ENCODE data around the gene DCUN1D3. TPM values are rescaled to one million over a fixed set of nuclear protein-coding genes. Genes with fewer than 3 reads are reported as not detected.

Gene DCUN1D3
- total and polyA plus RNA-seq, 7 donors = 3.0 to 21.6 (median 10.8) TPM

DNA sequence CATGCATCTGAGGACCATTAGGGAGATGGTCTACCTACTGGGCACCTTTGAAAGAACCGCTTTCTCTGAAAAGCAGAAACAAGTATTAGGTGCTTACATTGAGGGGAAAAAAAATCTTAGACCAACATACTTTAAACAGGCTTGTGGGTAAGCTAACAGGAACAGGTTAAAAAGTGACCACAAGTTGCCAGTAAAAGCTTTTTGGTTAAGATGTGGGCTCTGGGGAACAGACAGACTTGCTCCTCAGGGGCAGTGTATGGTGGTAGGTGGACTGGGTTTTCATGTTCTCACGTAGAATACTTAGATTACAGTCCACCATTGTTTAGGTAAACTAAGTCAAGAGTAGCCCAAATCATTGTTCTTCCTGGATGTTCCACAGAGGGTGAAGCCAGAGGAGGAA is 52.6 kb downstream of the DCUN1D3 start:
- WGBS, 2 donors = 64 to 83% methylated on average over 2 of the region's 2 CpGs
- no peak for DNase-seq
- H3K27ac ChIP-seq = no peak overlapping the region
- H3K4me3 ChIP-seq = no peak overlapping the region
- no peak for TF ChIP-seq POLR2A (IDR thresholded peaks at IDR 0.05)
- no peak for TF ChIP-seq POLR2AphosphoS5 (IDR thresholded peaks at IDR 0.05)
- TF ChIP-seq, protein P1, sequence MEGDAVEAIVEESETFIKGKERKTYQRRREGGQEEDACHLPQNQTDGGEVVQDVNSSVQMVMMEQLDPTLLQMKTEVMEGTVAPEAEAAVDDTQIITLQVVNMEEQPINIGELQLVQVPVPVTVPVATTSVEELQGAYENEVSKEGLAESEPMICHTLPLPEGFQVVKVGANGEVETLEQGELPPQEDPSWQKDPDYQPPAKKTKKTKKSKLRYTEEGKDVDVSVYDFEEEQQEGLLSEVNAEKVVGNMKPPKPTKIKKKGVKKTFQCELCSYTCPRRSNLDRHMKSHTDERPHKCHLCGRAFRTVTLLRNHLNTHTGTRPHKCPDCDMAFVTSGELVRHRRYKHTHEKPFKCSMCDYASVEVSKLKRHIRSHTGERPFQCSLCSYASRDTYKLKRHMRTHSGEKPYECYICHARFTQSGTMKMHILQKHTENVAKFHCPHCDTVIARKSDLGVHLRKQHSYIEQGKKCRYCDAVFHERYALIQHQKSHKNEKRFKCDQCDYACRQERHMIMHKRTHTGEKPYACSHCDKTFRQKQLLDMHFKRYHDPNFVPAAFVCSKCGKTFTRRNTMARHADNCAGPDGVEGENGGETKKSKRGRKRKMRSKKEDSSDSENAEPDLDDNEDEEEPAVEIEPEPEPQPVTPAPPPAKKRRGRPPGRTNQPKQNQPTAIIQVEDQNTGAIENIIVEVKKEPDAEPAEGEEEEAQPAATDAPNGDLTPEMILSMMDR (IDR thresholded peaks at IDR 0.05) = no peak
- no peak for TF ChIP-seq EP300 (IDR thresholded peaks at IDR 0.05)
- H3K4me1 ChIP-seq = peaks cover 0 to 30% (median 29%) of the 10 kb centered on the region in 4 donors
- H3K36me3 ChIP-seq = no peaks in the 10 kb centered on the region
- H3K27me3 ChIP-seq = no peaks in the 10 kb centered on the region
- H3K9me3 ChIP-seq = no peaks in the 10 kb centered on the region
- intact Hi-C loops (cut with DNase I) = no loop called here

- intact Hi-C loops (cut with DNase I) = no loop called here
- Histone ChIP-seq H3K4me3 (no peak overlapping the region), H3K27me3 (no peaks in the 10 kb centered on the region), H3K36me3 (no peaks in the 10 kb centered on the region), H3K9me3 (no peaks in the 10 kb centered on the region), H3K4me1 (peaks cover 0 to 21% (median 19%) of the 10 kb centered on the region in 4 donors), H3K27ac (no peak overlapping the region)
- DNase-seq = no peak
- TF ChIP-seq POLR2AphosphoS5 (IDR thresholded peaks at IDR 0.05) (no peak), POLR2A (IDR thresholded peaks at IDR 0.05) (no peak), EP300 (IDR thresholded peaks at IDR 0.05) (no peak)
- TF ChIP-seq, protein P1 (IDR thresholded peaks at IDR 0.05) = no peak
These were observed 53.6 kb downstream of the DCUN1D3 start for GRCh38 chr16:20846551-20846950.

- TF ChIP-seq POLR2A (IDR thresholded peaks at IDR 0.05) (no peak), EP300 (IDR thresholded peaks at IDR 0.05) (no peak), POLR2AphosphoS5 (IDR thresholded peaks at IDR 0.05) (no peak)
- TF ChIP-seq, protein P1 (IDR thresholded peaks at IDR 0.05) = no peak
- Histone ChIP-seq H3K4me1 (peaks cover 0 to 16% (median 14%) of the 10 kb centered on the region in 4 donors), H3K36me3 (no peaks in the 10 kb centered on the region), H3K27ac (no peak overlapping the region), H3K4me3 (no peak overlapping the region), H3K9me3 (no peaks in the 10 kb centered on the region), H3K27me3 (no peaks in the 10 kb centered on the region)
- WGBS, 2 donors = 97 to 98% methylated on average over 6 of the region's 6 CpGs
- DNase-seq = no peak
- intact Hi-C loops (cut with DNase I) = no loop called here
These were observed 54.1 kb downstream of the DCUN1D3 start for GRCh38 chr16:20846030-20846429.

DNA sequence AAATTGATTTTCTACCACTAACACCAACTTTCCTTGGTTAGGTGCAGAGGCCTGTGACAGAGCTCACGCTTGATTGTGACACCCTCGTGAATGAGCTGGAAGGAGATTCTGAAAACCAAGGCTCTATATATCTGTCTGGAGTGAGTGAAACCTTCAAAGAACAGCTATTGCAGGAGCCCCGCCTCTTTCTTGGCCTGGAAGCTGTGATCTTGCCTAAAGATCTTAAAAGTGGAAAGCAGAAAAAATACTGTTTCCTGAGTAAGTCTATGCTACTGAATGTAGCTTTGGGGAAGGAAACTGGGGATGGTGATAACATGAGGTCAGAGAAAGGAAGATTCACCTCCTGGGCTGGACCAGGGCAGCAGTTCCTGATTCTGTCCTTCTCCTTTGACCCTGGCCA is 55.6 kb downstream of the DCUN1D3 start:
- H3K9me3 ChIP-seq = no peaks in the 10 kb centered on the region
- TF ChIP-seq, protein P1 (IDR thresholded peaks at IDR 0.05) = no peak
- TF ChIP-seq EP300 (IDR thresholded peaks at IDR 0.05) = no peak
- no peak for TF ChIP-seq POLR2AphosphoS5 (IDR thresholded peaks at IDR 0.05)
- TF ChIP-seq POLR2A (IDR thresholded peaks at IDR 0.05) = no peak
- intact Hi-C loops (cut with DNase I) = no loop called here
- WGBS, 2 donors = 63 to 84% methylated on average over 3 of the region's 3 CpGs
- no peak overlapping the region for H3K27ac ChIP-seq
- no peak for DNase-seq
- peaks cover 0 to 2% (median 0%) of the 10 kb centered on the region in 4 donors for H3K4me1 ChIP-seq
- H3K27me3 ChIP-seq = no peaks in the 10 kb centered on the region
- no peaks in the 10 kb centered on the region for H3K36me3 ChIP-seq
- no peak overlapping the region for H3K4me3 ChIP-seq

DNA sequence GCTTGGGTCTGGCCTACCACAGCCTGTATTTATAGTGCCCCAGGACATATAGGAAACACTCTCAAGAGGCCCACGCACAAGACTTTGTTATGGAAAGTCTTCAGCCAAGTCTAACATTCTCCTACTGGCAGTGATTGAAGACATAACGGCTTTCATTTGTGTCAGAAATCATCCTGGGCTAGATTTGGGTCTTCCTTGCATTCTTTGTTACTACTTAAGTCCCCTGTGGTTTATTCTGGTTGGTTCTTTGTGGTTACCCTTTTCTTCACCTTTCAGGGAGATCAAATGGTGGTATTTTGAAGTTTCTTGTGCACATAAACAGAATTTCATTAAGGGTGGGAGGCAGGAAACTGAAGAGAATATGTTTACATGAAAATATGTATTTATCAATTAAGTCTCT is 56.1 kb downstream of the DCUN1D3 start:
- TF ChIP-seq POLR2A (IDR thresholded peaks at IDR 0.05) (no peak), POLR2AphosphoS5 (IDR thresholded peaks at IDR 0.05) (no peak), EP300 (IDR thresholded peaks at IDR 0.05) (no peak)
- TF ChIP-seq, protein P1 (IDR thresholded peaks at IDR 0.05) = no peak
- Histone ChIP-seq H3K36me3 (no peaks in the 10 kb centered on the region), H3K4me1 (no peaks in the 10 kb centered on the region), H3K4me3 (no peak overlapping the region), H3K27ac (no peak overlapping the region), H3K9me3 (no peaks in the 10 kb centered on the region), H3K27me3 (no peaks in the 10 kb centered on the region)
- intact Hi-C loops (cut with DNase I) = no loop called here
- WGBS, 2 donors = 64 to 92% methylated on average over 2 of the region's 2 CpGs
- DNase-seq = no peak
